ENCODE results near the gene PACS1.

Gene PACS1

GRCh38 chr11:66061268-66061667 lies 8.8 kb upstream of the PACS1 start:
- no peak for DNase-seq (ENCODE audit: low read depth in 2 of 2)
- no peak overlapping the region for H3K4me3 ChIP-seq (replicated peaks in 1 of 2; ENCODE audit: low read depth in 2 of 2, low read length in 2 of 2)
- no peak for TF ChIP-seq CTCF (IDR thresholded peaks at IDR 0.05; ENCODE audit: low read depth, low read length)

- no peak overlapping the region for H3K4me3 ChIP-seq (replicated peaks in 1 of 2; ENCODE audit: low read depth in 2 of 2, low read length in 2 of 2)
- no peak for DNase-seq (ENCODE audit: low read depth in 2 of 2)
Measured at GRCh38 chr11:66062408-66062807, 7.7 kb upstream of the PACS1 start.

GRCh38 chr11:66063900-66064299 lies 6.2 kb upstream of the PACS1 start:
- no peak for DNase-seq (ENCODE audit: low read depth in 2 of 2)
- no peak for TF ChIP-seq CTCF (IDR thresholded peaks at IDR 0.05; ENCODE audit: low read depth, low read length)
- no peak overlapping the region for H3K4me3 ChIP-seq (replicated peaks in 1 of 2; ENCODE audit: low read depth in 2 of 2, low read length in 2 of 2)

More at GRCh38 chr11:66062408-66062807, 7.7 kb upstream of the PACS1 start:
- TF ChIP-seq CTCF (IDR thresholded peaks at IDR 0.05; ENCODE audit: low read depth, low read length) = no peak

GRCh38 chr11:66064571-66064970 lies 5.5 kb upstream of the PACS1 start:
- DNase-seq (ENCODE audit: low read depth in 2 of 2) = no peak
- H3K4me3 ChIP-seq (replicated peaks in 1 of 2; ENCODE audit: low read depth in 2 of 2, low read length in 2 of 2) = no peak overlapping the region
- TF ChIP-seq CTCF (IDR thresholded peaks at IDR 0.05; ENCODE audit: low read depth, low read length) = no peak

- no peak for DNase-seq (ENCODE audit: low read depth in 2 of 2)
- TF ChIP-seq CTCF (IDR thresholded peaks at IDR 0.05; ENCODE audit: low read depth, low read length) = no peak
- no peak overlapping the region for H3K4me3 ChIP-seq (replicated peaks in 1 of 2; ENCODE audit: low read depth in 2 of 2, low read length in 2 of 2)
Measured at GRCh38 chr11:66066751-66067150, 3.3 kb upstream of the PACS1 start.

GRCh38 chr11:66067640-66068039 lies 2.4 kb upstream of the PACS1 start:
- TF ChIP-seq CTCF (IDR thresholded peaks at IDR 0.05; ENCODE audit: low read depth, low read length) = no peak
- no peak for DNase-seq (ENCODE audit: low read depth in 2 of 2)
- no peak overlapping the region for H3K4me3 ChIP-seq (replicated peaks in 1 of 2; ENCODE audit: low read depth in 2 of 2, low read length in 2 of 2)

- peak; percentile 79 to 80 for DNase-seq (ENCODE audit: low read depth in 2 of 2)
- TF ChIP-seq CTCF (IDR thresholded peaks at IDR 0.05; ENCODE audit: low read depth, low read length) = peak; percentile 96
- no peak overlapping the region for H3K4me3 ChIP-seq (replicated peaks in 1 of 2; ENCODE audit: low read depth in 2 of 2, low read length in 2 of 2)
Measured at GRCh38 chr11:66068154-66068821, 1.8 kb upstream of the PACS1 start.
